Left ventricle myocardium inferior (tissue), 1 donor: ENCODE measurements around the gene NCK2. TPM values are rescaled to one million over a fixed set of nuclear protein-coding genes. Genes with fewer than 3 reads are reported as not detected.

Experiments
- DNase-seq: peaks from one replicate; pipeline ENCODE4 v3.0.0-alpha.2; 2020
- H3K27ac ChIP-seq: fragments of 200-600 bp; replicated peaks from 2 replicates; pipeline ENCODE4 v1.8.0; 2021
- H3K27me3 ChIP-seq: fragments of 200-600 bp; 2 replicates; pipeline ENCODE4 v1.8.0; 2021; ENCODE audit warnings: low read depth
- H3K36me3 ChIP-seq: fragments of 200-600 bp; 2 replicates; pipeline ENCODE4 v1.8.0; 2021
- H3K4me1 ChIP-seq: fragments of 200-600 bp; 2 replicates; pipeline ENCODE4 v1.8.0; 2021
- H3K4me3 ChIP-seq: fragments of 200-600 bp; 2 replicates; pipeline ENCODE4 v1.8.0; 2021; ENCODE audit warnings: mild to moderate bottlenecking, moderate library complexity
- H3K9me3 ChIP-seq: fragments of 200-600 bp; replicated peaks from 2 replicates; pipeline ENCODE4 v1.8.0; 2021
- intact Hi-C: fragments of 100-400 bp; cut with micrococcal nuclease; formaldehyde crosslinking; loops from one replicate; pipeline ENCODE4 v1.11.0; 2022
- total RNA-seq: library from RNA; stranded (reverse); fragmentation: NEBNext Ultra II Directional; extraction: Animal tissue kit (Norgen Biotek cat#: 25700); gene quantifications from one replicate; pipeline ENCODE4 v1.2.1, GENCODE V29; 2021
- TF ChIP-seq, protein P1 (sequence below): fragments of 200-600 bp; IDR thresholded peaks from 2 replicates; pipeline ENCODE4 v1.8.0; 2021; ENCODE audit warnings: antibody characterized with exemption, mild to moderate bottlenecking, borderline replicate concordance
- donor health status: DM: no; HTN: yes; CAD: no; lungs with severe emphysema.

The NCK2 gene
- total RNA-seq, 1 donor from 2014 or later: 24.7 TPM

DNA sequence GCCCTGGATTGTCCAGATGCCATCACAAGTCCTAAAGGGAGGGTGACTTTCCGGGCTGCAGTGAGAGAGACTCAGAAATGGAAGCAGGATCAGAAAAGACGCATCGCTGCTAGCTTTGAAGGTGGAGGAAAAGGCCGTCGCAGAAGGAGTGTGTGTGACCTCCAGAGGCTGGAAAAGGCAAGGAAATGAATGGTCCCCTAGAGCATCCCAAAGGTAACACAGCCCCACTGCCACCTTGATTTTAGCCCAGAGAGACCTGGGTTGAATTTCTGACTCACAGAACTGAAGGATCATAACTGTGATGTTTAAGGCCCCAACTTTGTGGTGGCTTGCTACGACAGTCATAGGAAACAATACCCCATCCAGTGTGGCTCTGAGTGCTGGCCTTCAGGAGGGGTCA lies 8.6 kb upstream of the NCK2 start:
- TF ChIP-seq, protein P1, sequence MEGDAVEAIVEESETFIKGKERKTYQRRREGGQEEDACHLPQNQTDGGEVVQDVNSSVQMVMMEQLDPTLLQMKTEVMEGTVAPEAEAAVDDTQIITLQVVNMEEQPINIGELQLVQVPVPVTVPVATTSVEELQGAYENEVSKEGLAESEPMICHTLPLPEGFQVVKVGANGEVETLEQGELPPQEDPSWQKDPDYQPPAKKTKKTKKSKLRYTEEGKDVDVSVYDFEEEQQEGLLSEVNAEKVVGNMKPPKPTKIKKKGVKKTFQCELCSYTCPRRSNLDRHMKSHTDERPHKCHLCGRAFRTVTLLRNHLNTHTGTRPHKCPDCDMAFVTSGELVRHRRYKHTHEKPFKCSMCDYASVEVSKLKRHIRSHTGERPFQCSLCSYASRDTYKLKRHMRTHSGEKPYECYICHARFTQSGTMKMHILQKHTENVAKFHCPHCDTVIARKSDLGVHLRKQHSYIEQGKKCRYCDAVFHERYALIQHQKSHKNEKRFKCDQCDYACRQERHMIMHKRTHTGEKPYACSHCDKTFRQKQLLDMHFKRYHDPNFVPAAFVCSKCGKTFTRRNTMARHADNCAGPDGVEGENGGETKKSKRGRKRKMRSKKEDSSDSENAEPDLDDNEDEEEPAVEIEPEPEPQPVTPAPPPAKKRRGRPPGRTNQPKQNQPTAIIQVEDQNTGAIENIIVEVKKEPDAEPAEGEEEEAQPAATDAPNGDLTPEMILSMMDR: no peak
- Histone ChIP-seq H3K27me3 (no peaks in the 10 kb centered on the region), H3K36me3 (no peaks in the 10 kb centered on the region), H3K4me1 (peaks cover 46% of the 10 kb centered on the region), H3K4me3 (no peak overlapping the region), H3K9me3 (no peaks in the 10 kb centered on the region), H3K27ac (no peak overlapping the region)
- intact Hi-C loops: no loop called here
- DNase-seq: no peak

DNA sequence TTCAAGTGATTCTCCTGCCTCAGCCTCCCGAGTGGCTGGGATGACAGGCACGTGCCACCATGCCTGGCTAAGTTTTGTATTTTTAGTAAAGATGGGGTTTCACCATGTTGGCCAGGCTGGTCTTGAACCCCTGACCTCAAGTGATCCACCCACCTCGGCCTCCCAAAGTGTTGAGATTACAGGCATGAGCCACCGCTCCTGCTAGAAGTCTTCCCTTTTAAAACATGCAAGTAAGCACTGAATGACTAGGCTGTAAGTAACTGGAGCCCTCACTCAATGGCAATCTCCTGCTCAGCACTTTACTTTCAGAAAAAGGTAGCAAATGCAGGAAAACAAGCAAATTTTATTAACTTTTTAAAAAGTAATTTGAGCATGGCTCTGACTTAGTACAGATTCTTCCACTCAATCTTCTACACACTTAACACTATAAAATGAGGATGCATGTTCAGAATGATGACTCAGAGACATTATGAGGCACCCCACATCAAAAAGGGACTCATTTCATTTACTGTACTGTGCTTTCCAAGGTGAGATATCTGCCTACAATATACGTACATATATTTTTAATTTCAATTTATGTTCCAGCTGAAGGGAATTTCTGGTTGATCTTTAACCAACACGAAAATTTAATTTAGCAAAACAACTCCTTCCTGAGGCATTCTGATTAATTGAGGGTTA lies 6.6 kb upstream of the NCK2 start:
- intact Hi-C loops: no loop called here
- Histone ChIP-seq H3K4me3 (no peak overlapping the region), H3K4me1 (peaks cover 28% of the 10 kb centered on the region), H3K9me3 (no peaks in the 10 kb centered on the region), H3K36me3 (no peaks in the 10 kb centered on the region), H3K27me3 (no peaks in the 10 kb centered on the region), H3K27ac (no peak overlapping the region)
- TF ChIP-seq, protein P1: no peak
- DNase-seq: no peak

DNA sequence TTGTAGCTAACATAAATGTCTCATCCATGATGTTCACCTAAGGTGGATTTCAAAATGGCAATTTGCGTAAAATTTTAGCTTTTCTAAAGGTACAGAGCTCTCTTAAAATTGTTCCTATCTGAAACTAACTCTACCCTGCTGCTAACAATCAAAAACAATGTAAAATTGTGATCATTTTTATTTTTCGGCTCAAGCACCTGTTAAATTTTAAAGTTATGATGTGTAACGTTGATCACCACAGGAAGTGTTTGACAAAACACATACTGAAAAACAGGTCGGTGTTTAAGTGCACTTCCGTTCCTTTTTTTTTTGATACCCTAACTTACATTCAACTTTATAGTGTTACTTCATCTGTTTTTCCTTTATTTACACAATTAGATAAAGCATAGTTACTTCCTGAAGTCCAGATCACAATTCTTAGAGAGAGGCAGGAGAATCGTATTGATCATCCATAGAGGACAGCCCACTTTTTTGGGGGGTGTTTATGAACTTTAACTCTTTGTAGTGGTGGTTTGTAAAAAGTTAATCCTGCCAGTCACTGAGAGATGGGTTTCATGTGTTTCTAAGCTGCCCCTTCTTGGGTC lies 6.0 kb upstream of the NCK2 start:
- no peak overlapping the region for H3K27ac ChIP-seq
- H3K4me3 ChIP-seq: no peak overlapping the region
- no peaks in the 10 kb centered on the region for H3K36me3 ChIP-seq
- H3K27me3 ChIP-seq: no peaks in the 10 kb centered on the region
- TF ChIP-seq, protein P1: no peak
- intact Hi-C loops: no loop called here
- H3K4me1 ChIP-seq: peaks cover 26% of the 10 kb centered on the region
- no peak for DNase-seq
- no peaks in the 10 kb centered on the region for H3K9me3 ChIP-seq

DNA sequence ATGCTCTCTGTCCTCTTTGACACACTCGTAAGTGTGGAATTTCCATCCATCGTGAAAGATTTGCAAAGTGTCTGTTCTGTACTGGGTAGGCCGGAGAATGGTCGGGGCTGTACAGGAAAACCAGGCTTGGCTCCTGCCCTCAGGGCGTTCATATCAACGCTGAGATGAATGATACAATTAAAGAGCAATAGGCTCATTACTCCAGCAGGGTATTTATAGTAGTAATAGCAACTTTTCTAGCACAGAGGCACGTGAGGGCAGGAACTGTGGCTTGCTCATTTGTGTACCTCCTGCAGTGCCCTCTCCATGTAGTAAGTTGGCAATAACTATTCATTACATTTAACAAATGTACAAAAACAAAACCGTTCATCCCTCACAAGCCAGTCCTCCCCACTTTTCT lies 5.3 kb upstream of the NCK2 start:
- H3K4me1 ChIP-seq: peaks cover 26% of the 10 kb centered on the region
- intact Hi-C loops: no loop called here
- no peaks in the 10 kb centered on the region for H3K36me3 ChIP-seq
- TF ChIP-seq, protein P1: no peak
- DNase-seq: no peak
- H3K9me3 ChIP-seq: no peaks in the 10 kb centered on the region
- no peaks in the 10 kb centered on the region for H3K27me3 ChIP-seq
- peak overlapping the region; percentile 40 for H3K27ac ChIP-seq
- no peak overlapping the region for H3K4me3 ChIP-seq

DNA sequence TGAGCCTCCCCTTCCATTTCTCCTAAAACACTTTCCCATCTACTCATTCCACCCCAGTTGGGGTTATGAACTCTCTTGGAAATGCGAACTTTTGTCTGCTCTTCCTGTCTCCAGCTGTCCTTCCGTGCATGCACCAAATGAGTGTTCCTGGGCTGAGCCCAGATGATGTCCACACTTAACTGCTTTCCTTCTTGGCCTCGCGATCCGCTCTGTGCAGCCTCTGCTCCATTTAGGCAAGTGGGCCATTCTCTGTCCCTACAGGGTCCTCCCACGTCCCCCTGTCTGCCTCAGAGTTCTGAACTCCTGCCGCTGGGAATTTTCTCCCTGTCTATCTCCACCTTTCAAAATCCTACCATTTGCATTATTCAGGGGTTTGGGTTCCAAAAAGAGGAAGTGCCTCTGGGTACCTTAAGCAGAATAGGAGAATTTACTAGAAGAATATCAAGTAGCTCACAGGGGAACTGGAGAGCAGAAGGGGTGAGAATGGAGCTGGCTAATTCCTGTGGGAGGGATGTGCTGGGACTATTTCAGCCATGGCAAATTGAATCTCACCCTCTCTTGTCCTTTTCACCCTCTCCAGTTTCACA lies 4.7 kb upstream of the NCK2 start:
- intact Hi-C loops: no loop called here
- H3K4me1 ChIP-seq: peaks cover 21% of the 10 kb centered on the region
- H3K27ac ChIP-seq: peak overlapping the region; percentile 40

More for the DNA sequence above, 4.7 kb upstream of the NCK2 start:
- TF ChIP-seq, protein P1: no peak
- Histone ChIP-seq H3K36me3 (no peaks in the 10 kb centered on the region), H3K27me3 (no peaks in the 10 kb centered on the region), H3K9me3 (no peaks in the 10 kb centered on the region), H3K4me3 (no peak overlapping the region)
- no peak for DNase-seq
